Natural killer cell (primary cell): ENCODE measurements around the gene CBS. TPM values are rescaled to one million over a fixed set of nuclear protein-coding genes. Genes with fewer than 3 reads are reported as not detected.

Experiments used
- ATAC-seq, 3 donors: fragments of 150-1000 bp in 2 of 3; fragments of 200-7000 bp in 1 of 3; cut with Tn5 transposase; 1 replicate in 1 of 3; 2 replicates in 2 of 3; pipeline ENCODE4 v1.10.0; 2021; ENCODE audit warnings: mild to moderate bottlenecking in 2 of 3, moderate library complexity in 2 of 3
- DNase-seq, 2 donors: peaks; one replicate each; pipeline versions ENCODE4 v3.0.0 to v3.0.0-alpha.2; 2013 to 2021; ENCODE audit warnings: mixed read lengths in 1 of 2
- H3K27ac ChIP-seq: one replicate; pipeline ENCODE4 v1.5.1; 2013; ENCODE audit warnings: mild to moderate bottlenecking, low read length
- H3K27me3 ChIP-seq: one replicate; pipeline ENCODE4 v1.6.1; 2013; ENCODE audit warnings: low read length; ENCODE audit not compliant: control insufficient read depth, insufficient read depth
- H3K36me3 ChIP-seq: one replicate; pipeline ENCODE4 v1.6.1; 2013; ENCODE audit warnings: low read length; ENCODE audit not compliant: control insufficient read depth, insufficient read depth
- H3K4me1 ChIP-seq: one replicate; pipeline ENCODE4 v1.6.1; 2013; ENCODE audit warnings: low read length; ENCODE audit not compliant: control insufficient read depth, insufficient read depth
- H3K4me3 ChIP-seq: one replicate; pipeline ENCODE4 v1.5.1; 2013; ENCODE audit warnings: low read length
- H3K9me3 ChIP-seq: one replicate; pipeline ENCODE4 v1.6.1; 2013; ENCODE audit warnings: low read length; ENCODE audit not compliant: control insufficient read depth, insufficient read depth
- H3K27ac Mint-ChIP-seq, 2 donors: one replicate each; pipeline ENCODE4 v1.8.0; 2022; ENCODE audit warnings: mild to moderate bottlenecking in 2 of 2, mixed read lengths in 2 of 2, moderate library complexity in 1 of 2
- H3K27me3 Mint-ChIP-seq, 2 donors: one replicate each; pipeline ENCODE4 v1.8.0; 2022; ENCODE audit warnings: low read depth in 2 of 2, mixed read lengths in 2 of 2
- H3K36me3 Mint-ChIP-seq: one replicate; pipeline ENCODE4 v1.8.0; 2022; ENCODE audit warnings: mixed read lengths
- H3K4me1 Mint-ChIP-seq, 2 donors: one replicate each; pipeline ENCODE4 v1.8.0; 2022; ENCODE audit warnings: mixed read lengths in 2 of 2
- H3K4me3 Mint-ChIP-seq: one replicate; pipeline ENCODE4 v1.8.0; 2022; ENCODE audit warnings: mild to moderate bottlenecking, moderate library complexity, mixed read lengths
- H3K9me3 Mint-ChIP-seq, 2 donors: one replicate each; pipeline ENCODE4 v1.8.0; 2022; ENCODE audit warnings: mixed read lengths in 2 of 2
- CTCF ChIP-seq: fragments of 200-600 bp; IDR thresholded peaks from one replicate; pipeline ENCODE4 v1.8.0; 2022; ENCODE audit warnings: antibody characterized with exemption
- WGBS: methylation state at CpG from one replicate; pipeline ENCODE4 v1.1.7; 2013; ENCODE audit warnings: missing lambda C conversion rate; ENCODE audit not compliant: insufficient coverage; 5-methylcytosine and 5-hydroxymethylcytosine counted together
- intact Hi-C: fragments of 100-400 bp; cut with micrococcal nuclease; formaldehyde crosslinking; loops from one replicate; pipeline ENCODE4 v1.14.2; 2022
- total RNA-seq, 4 donors: library from RNA; stranded (reverse); fragments of 120-200 nt in 1 of 4; gene quantifications; one replicate each; pipeline versions ENCODE4 v1.2.3 to v1.2.4, GENCODE V29; 2013 to 2022

Gene CBS
- total RNA-seq, 3 donors from 2014 or later (not counting 1 experiment from before 2014, with no cell fraction given) = 0.58 to 0.84 TPM; not detected in 1

GRCh38 chr21:43023175-43023574, 52.5 kb downstream of the CBS start:
- ATAC-seq (no peak), DNase-seq (no peak)
- no peaks in the 10 kb centered on the region for H3K9me3 ChIP-seq
- H3K36me3 ChIP-seq = peaks cover 48% of the 10 kb centered on the region
- H3K27ac ChIP-seq = no peak overlapping the region
- intact Hi-C loops = no loop called here
- no peaks in the 10 kb centered on the region for H3K27me3 ChIP-seq
- no peak overlapping the region for H3K4me3 Mint-ChIP-seq
- 93% methylated on average over 8 of the region's 8 CpGs for WGBS
- no peaks in the 10 kb centered on the region for H3K4me1 ChIP-seq
- H3K36me3 Mint-ChIP-seq = no peaks in the 10 kb centered on the region
- H3K4me3 ChIP-seq = no peak overlapping the region
- H3K27ac Mint-ChIP-seq = no peak overlapping the region
- H3K27me3 Mint-ChIP-seq = no peaks in the 10 kb centered on the region
- H3K4me1 Mint-ChIP-seq = no peaks in the 10 kb centered on the region
- no peaks in the 10 kb centered on the region for H3K9me3 Mint-ChIP-seq
- no peak for TF ChIP-seq CTCF

GRCh38 chr21:43021756-43022600, 53.7 kb downstream of the CBS start:
- Mint-ChIP-seq H3K4me1 (no peaks in the 10 kb centered on the region), H3K36me3 (no peaks in the 10 kb centered on the region), H3K27me3 (no peaks in the 10 kb centered on the region), H3K27ac (no peak overlapping the region), H3K9me3 (no peaks in the 10 kb centered on the region), H3K4me3 (no peak overlapping the region)
- no peaks in the 10 kb centered on the region for H3K4me1 ChIP-seq
- H3K27ac ChIP-seq = no peak overlapping the region
- ATAC-seq = no peak
- H3K9me3 ChIP-seq = no peaks in the 10 kb centered on the region
- WGBS = 97% methylated on average over 28 of the region's 28 CpGs
- DNase-seq = no peak
- H3K4me3 ChIP-seq = no peak overlapping the region
- peaks cover 50% of the 10 kb centered on the region for H3K36me3 ChIP-seq
- TF ChIP-seq CTCF = no peak
- no peaks in the 10 kb centered on the region for H3K27me3 ChIP-seq
- intact Hi-C loops = no loop called here

GRCh38 chr21:43021191-43021590, 54.4 kb downstream of the CBS start:
- H3K36me3 ChIP-seq = peaks cover 54% of the 10 kb centered on the region
- H3K4me1 ChIP-seq = peaks cover under 1% of the 10 kb centered on the region
- H3K9me3 ChIP-seq = no peaks in the 10 kb centered on the region
- no peak for TF ChIP-seq CTCF
- no peak overlapping the region for H3K4me3 ChIP-seq
- ATAC-seq (no peak), DNase-seq (no peak)
- Mint-ChIP-seq H3K27ac (no peak overlapping the region), H3K4me1 (no peaks in the 10 kb centered on the region), H3K27me3 (no peaks in the 10 kb centered on the region), H3K36me3 (no peaks in the 10 kb centered on the region), H3K9me3 (no peaks in the 10 kb centered on the region), H3K4me3 (no peak overlapping the region)
- no peaks in the 10 kb centered on the region for H3K27me3 ChIP-seq
- H3K27ac ChIP-seq = no peak overlapping the region
- intact Hi-C loops = no loop called here
- over 99% methylated on average over 10 of the region's 10 CpGs for WGBS

GRCh38 chr21:43020771-43021170, 54.9 kb downstream of the CBS start:
- ATAC-seq = no peak
- no peak overlapping the region for H3K27ac Mint-ChIP-seq
- intact Hi-C loops = no loop called here

More at GRCh38 chr21:43020771-43021170, 54.9 kb downstream of the CBS start:
- WGBS = 86% methylated on average over 6 of the region's 6 CpGs
- no peaks in the 10 kb centered on the region for H3K9me3 Mint-ChIP-seq
- TF ChIP-seq CTCF = no peak
- H3K4me1 Mint-ChIP-seq = no peaks in the 10 kb centered on the region
- no peak overlapping the region for H3K4me3 ChIP-seq
- H3K4me3 Mint-ChIP-seq = no peak overlapping the region
- H3K27me3 ChIP-seq = no peaks in the 10 kb centered on the region
- H3K36me3 Mint-ChIP-seq = no peaks in the 10 kb centered on the region
- H3K27ac ChIP-seq = no peak overlapping the region
- peaks cover 4% of the 10 kb centered on the region for H3K4me1 ChIP-seq
- H3K27me3 Mint-ChIP-seq = no peaks in the 10 kb centered on the region
- H3K9me3 ChIP-seq = no peaks in the 10 kb centered on the region
- DNase-seq = no peak
- H3K36me3 ChIP-seq = peaks cover 57% of the 10 kb centered on the region
